ENCODE data around the gene FREM1. TPM values are rescaled to one million over a fixed set of nuclear protein-coding genes. Genes with fewer than 3 reads are reported as not detected.

The FREM1 gene
- polyA plus RNA-seq, 3 donors: 187 to 240 (median 207) TPM

- no peak for DNase-seq (ENCODE audit: extremely low read depth in 1 of 11, low read depth in 9 of 11, low spot score in 4 of 11)
Observed at GRCh38 chr9:14891332-14891731, 18.9 kb downstream of the FREM1 start.

- no peak for DNase-seq (ENCODE audit: extremely low read depth in 1 of 11, low read depth in 9 of 11, low spot score in 4 of 11)
Observed at GRCh38 chr9:14889451-14889850, 20.8 kb downstream of the FREM1 start.

GRCh38 chr9:14888875-14889274 lies 21.4 kb downstream of the FREM1 start:
- no peak for DNase-seq (ENCODE audit: extremely low read depth in 1 of 11, low read depth in 9 of 11, low spot score in 4 of 11)

GRCh38 chr9:14888272-14888671 lies 22.0 kb downstream of the FREM1 start:
- DNase-seq (ENCODE audit: extremely low read depth in 1 of 11, low read depth in 9 of 11, low spot score in 4 of 11): no peak

GRCh38 chr9:14887149-14887548 lies 23.1 kb downstream of the FREM1 start:
- no peak for DNase-seq (ENCODE audit: extremely low read depth in 1 of 11, low read depth in 9 of 11, low spot score in 4 of 11)

GRCh38 chr9:14883310-14883944 lies 26.8 kb downstream of the FREM1 start:
- no peak for DNase-seq (ENCODE audit: extremely low read depth in 1 of 11, low read depth in 9 of 11, low spot score in 4 of 11)

GRCh38 chr9:14882090-14882489 lies 28.1 kb downstream of the FREM1 start:
- DNase-seq (ENCODE audit: extremely low read depth in 1 of 11, low read depth in 9 of 11, low spot score in 4 of 11): no peak

GRCh38 chr9:14881006-14881405 lies 29.2 kb downstream of the FREM1 start:
- DNase-seq (ENCODE audit: extremely low read depth in 1 of 11, low read depth in 9 of 11, low spot score in 4 of 11): no peak

- DNase-seq (ENCODE audit: extremely low read depth in 1 of 11, low read depth in 9 of 11, low spot score in 4 of 11): no peak
Observed at GRCh38 chr9:14870090-14870489, 40.1 kb downstream of the FREM1 start.

GRCh38 chr9:14869671-14870070 lies 40.6 kb downstream of the FREM1 start:
- DNase-seq (ENCODE audit: extremely low read depth in 1 of 11, low read depth in 9 of 11, low spot score in 4 of 11): no peak

GRCh38 chr9:14868772-14869583 lies 41.2 kb downstream of the FREM1 start:
- peak; percentile 49 to 80 (median 69) for DNase-seq (ENCODE audit: extremely low read depth in 1 of 11, low read depth in 9 of 11, low spot score in 4 of 11)

GRCh38 chr9:14868418-14868771 lies 41.8 kb downstream of the FREM1 start:
- no peak for DNase-seq (ENCODE audit: extremely low read depth in 1 of 11, low read depth in 9 of 11, low spot score in 4 of 11)

GRCh38 chr9:14866200-14866749 lies 44.0 kb downstream of the FREM1 start:
- no peak for DNase-seq (ENCODE audit: extremely low read depth in 1 of 11, low read depth in 9 of 11, low spot score in 4 of 11)

GRCh38 chr9:14864309-14864708 lies 45.9 kb downstream of the FREM1 start:
- no peak for DNase-seq (ENCODE audit: extremely low read depth in 1 of 11, low read depth in 9 of 11, low spot score in 4 of 11)

GRCh38 chr9:14863402-14863801 lies 46.8 kb downstream of the FREM1 start:
- DNase-seq (ENCODE audit: extremely low read depth in 1 of 11, low read depth in 9 of 11, low spot score in 4 of 11): no peak

- DNase-seq (ENCODE audit: extremely low read depth in 1 of 11, low read depth in 9 of 11, low spot score in 4 of 11): no peak
Observed at GRCh38 chr9:14857449-14858305, 52.6 kb downstream of the FREM1 start.

- DNase-seq (ENCODE audit: extremely low read depth in 1 of 11, low read depth in 9 of 11, low spot score in 4 of 11): no peak
Observed at GRCh38 chr9:14849851-14850250, 60.4 kb downstream of the FREM1 start.

GRCh38 chr9:14849296-14849695 lies 60.9 kb downstream of the FREM1 start:
- DNase-seq (ENCODE audit: extremely low read depth in 1 of 11, low read depth in 9 of 11, low spot score in 4 of 11): no peak

GRCh38 chr9:14846871-14847311 lies 63.3 kb downstream of the FREM1 start:
- DNase-seq (ENCODE audit: extremely low read depth in 1 of 11, low read depth in 9 of 11, low spot score in 4 of 11): no peak

- no peak for DNase-seq (ENCODE audit: extremely low read depth in 1 of 11, low read depth in 9 of 11, low spot score in 4 of 11)
Observed at GRCh38 chr9:14843163-14843562, 67.1 kb downstream of the FREM1 start.

All from renal cortex interstitium (tissue), 11 donors.